AG04449 (cell line): ENCODE results near the gene NDUFV1.
"Not testable (repeated sequence)": the region's sequence is repeated elsewhere in the genome, so short reads cannot be mapped to it uniquely, and the experiment has no call there.

Source experiments
- CTCF ChIA-PET: fragments of 350-600 bp; formaldehyde crosslinking; extraction: SDS; loops from one replicate; lab custom pipeline; 2021; ENCODE audit warnings: antibody characterized with exemption; lab: Yijun Ruan, JAX
- POLR2A ChIA-PET: fragments of 400-600, 350-600 bp; formaldehyde crosslinking; extraction: SDS; loops from one replicate; lab custom pipeline; 2020; ENCODE audit warnings: antibody characterized with exemption, inconsistent platforms; lab: Yijun Ruan, JAX
- DNase-seq: peaks from one replicate; pipeline ENCODE4 v3.0.0-alpha.2; 2010; ENCODE audit warnings: low read depth, low spot score
- H3K4me3 ChIP-seq: 2 replicates; pipeline ENCODE4 v1.5.1; 2011; ENCODE audit warnings: low read depth, mild to moderate bottlenecking, control low read depth, low read length
- TF ChIP-seq, protein P1 (sequence below): IDR thresholded peaks from one replicate; pipeline ENCODE4 v1.5.1; 2011; ENCODE audit warnings: mild to moderate bottlenecking, moderate library complexity, low read length, control low read depth, inconsistent platforms; ENCODE audit not compliant: insufficient read depth; ENCODE audit errors: missing control alignments

The NDUFV1 gene

DNA sequence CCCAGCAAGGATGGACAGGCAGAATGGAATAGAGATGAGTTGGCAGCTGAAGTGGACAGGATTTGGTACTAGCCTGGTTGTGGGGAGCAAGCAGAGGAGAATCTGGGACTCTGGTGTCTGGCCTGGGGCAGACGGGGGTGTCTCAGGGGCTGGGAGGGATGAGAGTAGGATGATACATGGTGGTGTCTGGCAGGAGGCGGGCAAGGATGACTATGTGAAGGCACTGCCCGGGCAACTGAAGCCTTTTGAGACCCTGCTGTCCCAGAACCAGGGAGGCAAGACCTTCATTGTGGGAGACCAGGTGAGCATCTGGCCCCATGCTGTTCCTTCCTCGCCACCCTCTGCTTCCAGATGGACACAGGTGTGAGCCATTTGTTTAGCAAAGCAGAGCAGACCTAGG is 20.8 kb upstream of the NDUFV1 start:
- TF ChIP-seq, protein P1, sequence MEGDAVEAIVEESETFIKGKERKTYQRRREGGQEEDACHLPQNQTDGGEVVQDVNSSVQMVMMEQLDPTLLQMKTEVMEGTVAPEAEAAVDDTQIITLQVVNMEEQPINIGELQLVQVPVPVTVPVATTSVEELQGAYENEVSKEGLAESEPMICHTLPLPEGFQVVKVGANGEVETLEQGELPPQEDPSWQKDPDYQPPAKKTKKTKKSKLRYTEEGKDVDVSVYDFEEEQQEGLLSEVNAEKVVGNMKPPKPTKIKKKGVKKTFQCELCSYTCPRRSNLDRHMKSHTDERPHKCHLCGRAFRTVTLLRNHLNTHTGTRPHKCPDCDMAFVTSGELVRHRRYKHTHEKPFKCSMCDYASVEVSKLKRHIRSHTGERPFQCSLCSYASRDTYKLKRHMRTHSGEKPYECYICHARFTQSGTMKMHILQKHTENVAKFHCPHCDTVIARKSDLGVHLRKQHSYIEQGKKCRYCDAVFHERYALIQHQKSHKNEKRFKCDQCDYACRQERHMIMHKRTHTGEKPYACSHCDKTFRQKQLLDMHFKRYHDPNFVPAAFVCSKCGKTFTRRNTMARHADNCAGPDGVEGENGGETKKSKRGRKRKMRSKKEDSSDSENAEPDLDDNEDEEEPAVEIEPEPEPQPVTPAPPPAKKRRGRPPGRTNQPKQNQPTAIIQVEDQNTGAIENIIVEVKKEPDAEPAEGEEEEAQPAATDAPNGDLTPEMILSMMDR, result no peak
- POLR2A ChIA-PET, result no interaction called here
- no peak for DNase-seq
- peak overlapping the region; percentile 79; the same call in 1 of the 2 replicates for H3K4me3 ChIP-seq
- CTCF ChIA-PET, result interaction anchor here (2.1 to 4.5 kb wide), 2 partner anchors 14 to 43 kb away, joined by 6 to 22 read pairs; partner anchors contain the start of gene NUDT8

DNA sequence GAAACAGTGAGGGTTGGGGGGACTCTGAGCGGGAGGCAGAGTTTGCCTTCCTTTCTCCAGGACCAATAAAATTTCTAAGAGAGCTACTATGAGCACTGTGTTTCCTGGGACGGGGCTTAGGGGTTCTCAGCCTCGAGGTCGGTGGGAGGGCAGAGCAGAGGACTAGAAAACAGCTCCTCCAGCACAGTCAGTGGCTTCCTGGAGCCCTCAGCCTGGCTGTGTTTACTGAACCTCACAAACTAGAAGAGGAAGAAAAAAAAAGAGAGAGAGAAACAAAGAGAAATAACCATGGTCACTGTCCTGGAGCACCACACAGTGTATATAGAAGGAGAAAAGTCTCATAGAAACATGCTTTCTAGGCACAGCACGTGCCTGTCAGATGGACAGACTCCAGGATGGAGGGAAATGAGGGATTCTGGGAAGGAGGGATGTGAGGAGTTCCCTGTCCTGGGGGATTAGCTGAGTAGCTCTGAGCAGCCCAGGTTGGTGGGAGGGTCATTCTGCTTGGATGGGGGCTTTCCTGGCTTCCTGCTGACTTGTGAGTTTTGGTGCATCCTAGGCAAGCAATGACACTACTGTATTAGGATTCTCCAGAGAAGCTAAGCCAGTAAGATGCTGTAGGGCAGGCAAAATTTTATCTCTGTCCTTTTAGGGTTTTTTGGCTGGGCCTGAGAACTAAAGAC is 20.0 kb upstream of the NDUFV1 start:
- no peak for DNase-seq
- POLR2A ChIA-PET, result no interaction called here
- CTCF ChIA-PET, result interaction anchor here (0.6 kb wide), 1 partner anchor 22 kb away, joined by 3 read pairs; no protein-coding TSS in a partner anchor
- TF ChIP-seq, protein P1, result no peak
- no peak overlapping the region for H3K4me3 ChIP-seq

DNA sequence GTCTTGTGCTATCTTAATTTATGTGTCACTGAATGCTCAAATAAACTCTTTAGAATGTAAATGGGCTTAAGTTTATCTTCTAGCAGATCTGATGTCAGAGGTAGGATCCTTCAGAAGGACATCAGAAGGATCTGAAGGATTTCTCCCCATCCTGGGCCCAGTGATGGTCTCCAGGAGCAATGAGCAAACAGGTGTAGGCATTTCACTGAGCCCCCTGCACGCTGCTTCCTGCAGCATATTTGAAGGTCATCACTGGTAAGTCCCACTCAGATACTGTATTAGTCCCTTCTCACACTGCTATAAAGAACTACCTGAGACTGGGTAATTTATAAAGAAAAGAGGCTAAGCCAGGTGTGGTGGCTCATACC is 18.6 kb upstream of the NDUFV1 start:
- CTCF ChIA-PET, result no interaction called here
- POLR2A ChIA-PET, result no interaction called here
- DNase-seq, result no peak
- TF ChIP-seq, protein P1, result no peak
- H3K4me3 ChIP-seq, result no peak overlapping the region

DNA sequence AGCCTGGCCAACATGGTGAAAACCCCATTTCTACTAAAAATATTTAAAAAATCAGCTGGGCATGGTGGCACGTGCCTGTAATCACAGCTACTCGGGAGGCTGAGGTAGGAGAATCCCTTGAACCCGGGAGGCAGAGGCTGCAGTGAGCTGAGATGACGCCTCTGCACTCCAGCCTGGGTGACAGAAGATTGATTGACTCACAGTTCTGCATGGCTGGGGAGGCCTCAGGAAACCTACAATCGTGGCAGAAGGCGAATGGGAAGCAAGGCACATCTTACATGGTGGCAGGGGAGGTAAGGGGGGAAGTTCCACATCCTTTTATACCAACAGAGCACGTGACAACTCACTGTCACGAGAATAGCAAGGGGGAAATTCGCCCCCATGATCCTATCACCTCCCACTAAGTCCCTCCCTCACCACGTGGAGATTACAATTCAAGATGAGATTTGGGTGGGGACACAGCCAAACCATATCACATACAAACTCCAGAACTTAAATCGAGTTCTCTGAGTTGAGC is 17.8 kb upstream of the NDUFV1 start:
- H3K4me3 ChIP-seq, CTCF ChIA-PET, POLR2A ChIA-PET, DNase-seq: not testable (repeated sequence)

DNA sequence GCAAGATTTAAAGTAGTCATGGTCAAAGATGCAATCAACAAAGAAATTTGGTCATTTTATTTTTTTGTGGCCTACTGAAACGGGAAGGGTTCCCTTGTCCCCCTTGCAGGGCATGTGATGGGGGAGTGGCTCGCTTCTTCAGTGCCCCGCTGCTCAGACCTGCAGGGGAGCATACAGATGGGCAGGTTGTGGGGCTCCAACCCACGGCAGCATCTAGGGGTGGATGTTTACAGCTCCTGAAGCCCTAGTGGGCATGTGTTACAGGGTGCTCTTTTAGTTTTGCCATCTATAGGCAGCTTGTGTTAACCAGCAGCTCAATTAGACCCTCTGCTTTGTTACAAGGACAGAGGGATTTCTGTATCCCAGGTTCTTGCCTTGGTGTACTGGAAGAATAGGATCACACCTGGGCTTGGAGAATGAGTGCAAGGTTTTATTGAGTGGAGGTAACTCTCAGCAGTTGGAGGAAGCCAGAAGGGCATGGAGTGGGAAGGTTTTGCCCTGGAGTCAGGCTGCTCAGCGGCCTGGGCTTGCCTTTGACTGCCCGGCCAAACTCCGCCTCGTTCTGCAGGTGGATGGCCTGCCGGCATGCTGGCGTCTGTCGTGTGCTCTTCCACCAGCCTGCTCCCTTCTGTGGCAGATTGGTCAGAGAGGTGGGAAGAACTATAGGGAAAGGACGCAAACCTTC is 13.7 kb upstream of the NDUFV1 start:
- CTCF ChIA-PET, result interaction anchor here (1.0 to 1.8 kb wide), 8 partner anchors 8 to 36 kb away, joined by 3 to 13 read pairs (median 3); partner anchors contain the start of genes GSTP1 and NUDT8
- TF ChIP-seq, protein P1, result no peak
- POLR2A ChIA-PET, result interaction anchor here (2.3 kb wide), 1 partner anchor 9 kb away, joined by 9 read pairs; the partner anchor contains the start of gene GSTP1
- no peak overlapping the region for H3K4me3 ChIP-seq
- no peak for DNase-seq

DNA sequence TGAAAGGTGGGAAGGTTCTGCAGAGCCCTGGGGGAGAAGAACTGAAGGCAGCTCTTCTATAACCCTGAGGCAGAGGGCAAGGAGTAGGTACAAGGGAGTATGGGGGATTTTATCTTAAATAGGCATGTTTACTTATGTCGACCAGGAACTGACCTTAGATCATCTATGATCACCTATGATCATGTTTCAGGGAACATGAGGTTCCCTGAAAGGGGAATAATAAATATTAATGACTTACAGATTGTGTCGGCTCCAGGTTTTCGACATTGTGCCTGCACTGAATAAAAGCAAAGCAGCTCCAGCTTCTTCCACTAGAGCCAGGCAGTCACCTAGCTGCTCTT is 13.2 kb upstream of the NDUFV1 start:
- ChIA-PET POLR2A (interaction anchor here (2.3 kb wide), 1 partner anchor 10 kb away, joined by 9 read pairs; the partner anchor contains the start of gene GSTP1), CTCF (interaction anchor here (1.0 to 1.5 kb wide), 3 partner anchors 10 to 36 kb away, joined by 3 to 4 read pairs (median 3); partner anchors contain the start of genes GSTP1 and NUDT8)
- no peak for DNase-seq
- TF ChIP-seq, protein P1, result no peak
- H3K4me3 ChIP-seq, result no peak overlapping the region
